Stomach (tissue), 9 donors: Measurements from ENCODE around the gene STOML2. TPM values are rescaled to one million over a fixed set of nuclear protein-coding genes. Genes with fewer than 3 reads are reported as not detected.

Source experiments
- DNase-seq, 2 donors: peaks; one replicate each; pipeline versions ENCODE4 v3.0.0 to v3.0.0-alpha.2; 2013 to 2019
- H3K27ac ChIP-seq, 5 donors: fragments of 200-600 bp in 4 of 5; sonication (generic) in 4 of 5; one replicate each; pipeline ENCODE4 v1.5.1; 2013 to 2019; ENCODE audit warnings: mild to moderate bottlenecking in 1 of 5, moderate library complexity in 1 of 5
- H3K27me3 ChIP-seq, 3 donors: fragments of 200-600 bp; sonication (generic); one replicate each; pipeline ENCODE4 v1.5.1; 2017 to 2019; ENCODE audit warnings: mixed run types in 1 of 3
- H3K36me3 ChIP-seq, 4 donors: fragments of 200-600 bp; sonication (generic); 1 replicate in 3 of 4; 2 replicates in 1 of 4; pipeline ENCODE4 v1.5.1; 2016 to 2019
- H3K4me1 ChIP-seq, 4 donors: fragments of 200-600 bp; sonication (generic); one replicate each; pipeline ENCODE4 v1.5.1; 2016 to 2019
- H3K4me3 ChIP-seq, 4 donors: fragments of 200-600 bp; sonication (generic) in 3 of 4; one replicate each; pipeline ENCODE4 v1.5.1; 2016 to 2019; ENCODE audit warnings: mild to moderate bottlenecking in 1 of 4
- H3K9me3 ChIP-seq, 4 donors: fragments of 200-600 bp; sonication (generic); one replicate each; pipeline ENCODE4 v1.5.1; 2016 to 2019
- CTCF ChIP-seq, 7 experiments: fragments of 450-650 bp in 4 of 7; fragments of 200-600 bp in 3 of 7; sonication (generic) in 3 of 7; IDR thresholded peaks; one replicate each; pipeline ENCODE4 v1.5.1; 2016 to 2019; ENCODE audit warnings: antibody characterized with exemption in 7 of 7, control low read depth in 2 of 7, mild to moderate bottlenecking in 1 of 7
- EP300 ChIP-seq: sonication (generic); formaldehyde crosslinking; IDR thresholded peaks from one replicate; pipeline ENCODE4 v1.6.1; 2017; ENCODE audit warnings: antibody characterized with exemption
- POLR2A ChIP-seq, 4 donors: fragments of 450-650 bp; IDR thresholded peaks; one replicate each; pipeline ENCODE4 v1.6.1; 2016; ENCODE audit warnings: antibody characterized with exemption in 4 of 4, control low read depth in 2 of 4, mild to moderate bottlenecking in 1 of 4, moderate library complexity in 1 of 4
- POLR2AphosphoS5 ChIP-seq, 3 donors: sonication (generic); formaldehyde crosslinking; IDR thresholded peaks; one replicate each; pipeline ENCODE4 v1.6.1; 2016; ENCODE audit warnings: antibody characterized with exemption in 3 of 3
- WGBS, 5 donors: extraction: QIAGEN DNeasy Blood & Tissue Kit in 3 of 5; methylation state at CpG; one replicate each; pipeline versions ENCODE4 v1.1.5 to v1.1.7; 2013 to 2018; 5-methylcytosine and 5-hydroxymethylcytosine counted together
- intact Hi-C: fragments of 100-400 bp; cut with DNase I; formaldehyde crosslinking; loops from one replicate; pipeline ENCODE4 v1.15.1; 2023; ENCODE audit warnings: low total_unique reads
- polyA plus RNA-seq, 3 donors: library from polyadenylated mRNA; stranded (reverse); fragments of 200-250 nt; gene quantifications; one replicate each; pipeline ENCODE4 v1.2.3, GENCODE V29; 2013
- total RNA-seq, 5 donors: library from RNA; depleted of rRNA; stranded (reverse); fragments of >200 nt; gene quantifications; one replicate each; pipeline versions ENCODE4 v1.1.0 to v1.2.3, GENCODE V29; 2014 to 2016
- donor health status: healthy with polysubstance abuse.
- donor health status: Bipolar disorder and iron deficiency.
- donor health status: healthy.

Gene STOML2
- total and polyA plus RNA-seq, 8 donors: 19.3 to 126 (median 68.6) TPM

GRCh38 chr9:35054871-35055644 lies 47.9 kb downstream of the STOML2 start:
- Histone ChIP-seq H3K36me3 (peaks cover 58 to 98% (median 94%) of the 10 kb centered on the region in 4 donors), H3K9me3 (no peaks in the 10 kb centered on the region), H3K27me3 (no peaks in the 10 kb centered on the region), H3K4me1 (no peaks in the 10 kb centered on the region), H3K4me3 (no peak overlapping the region), H3K27ac (no peak overlapping the region)
- no peak for TF ChIP-seq POLR2AphosphoS5 (IDR thresholded peaks at IDR 0.05)
- no peak for TF ChIP-seq CTCF (IDR thresholded peaks at IDR 0.05)
- TF ChIP-seq EP300: no peak
- TF ChIP-seq POLR2A (IDR thresholded peaks at IDR 0.05): no peak
- no peak for DNase-seq
- intact Hi-C loops: no loop called here
- 93 to 97% (median 96%) methylated on average over 14 of the region's 14 CpGs for WGBS, 5 donors

- H3K27me3 ChIP-seq: no peaks in the 10 kb centered on the region
- TF ChIP-seq POLR2AphosphoS5 (IDR thresholded peaks at IDR 0.05) (no peak), EP300 (no peak), CTCF (IDR thresholded peaks at IDR 0.05) (no peak), POLR2A (IDR thresholded peaks at IDR 0.05) (no peak)
- no peaks in the 10 kb centered on the region for H3K4me1 ChIP-seq
- no peaks in the 10 kb centered on the region for H3K9me3 ChIP-seq
- no peak overlapping the region for H3K4me3 ChIP-seq
- WGBS, 5 donors: 57 to 86% (median 72%) methylated on average over 5 of the region's 5 CpGs
- peaks cover 55 to 98% (median 94%) of the 10 kb centered on the region in 4 donors for H3K36me3 ChIP-seq
- intact Hi-C loops: no loop called here
- H3K27ac ChIP-seq: no peak overlapping the region
- no peak for DNase-seq
Measured at GRCh38 chr9:35054185-35054835, 48.6 kb downstream of the STOML2 start.

GRCh38 chr9:35051069-35051967 lies 51.6 kb downstream of the STOML2 start:
- 82 to 87% (median 85%) methylated on average over 7 of the region's 7 CpGs for WGBS, 5 donors
- peaks cover 25 to 87% (median 83%) of the 10 kb centered on the region in 4 donors for H3K36me3 ChIP-seq
- intact Hi-C loops: no loop called here
- DNase-seq: peak; percentile 45 to 68
- TF ChIP-seq CTCF (IDR thresholded peaks at IDR 0.05): peak in 5 of 7 experiments; percentile 39 to 67 (median 50)
- no peak for TF ChIP-seq POLR2A (IDR thresholded peaks at IDR 0.05)
- TF ChIP-seq POLR2AphosphoS5 (IDR thresholded peaks at IDR 0.05): peak in 1 of 3 donors; percentile 49
- TF ChIP-seq EP300: no peak
- no peak overlapping the region for H3K4me3 ChIP-seq
- no peaks in the 10 kb centered on the region for H3K4me1 ChIP-seq
- peak overlapping the region in 1 of 5 donors; percentile 42 for H3K27ac ChIP-seq
- H3K27me3 ChIP-seq: no peaks in the 10 kb centered on the region
- no peaks in the 10 kb centered on the region for H3K9me3 ChIP-seq

Other genes starting within 250 kb of the STOML2 start
- gene PHF24, start 144.8 kb downstream of the STOML2 start, total RNA-seq: under 1 TPM in 1 of 5 donors, not detected in 4; 0.92 TPM
- gene PHF24, start 144.8 kb downstream of the STOML2 start, polyA plus RNA-seq: under 1 TPM in 2 of 3 donors, not detected in 1; 0.05 to 0.06 TPM
- 10 to 100 TPM in 3 of 5 donors, 1 to 10 TPM in 2; 1.2 to 79.0 (median 24.0) TPM for gene DNAJB5, start 113.4 kb downstream of the STOML2 start, total RNA-seq
- 10 to 100 TPM in 1 of 3 donors, 1 to 10 TPM in 2; 7.6 to 35.8 (median 7.7) TPM for gene DNAJB5, start 113.4 kb downstream of the STOML2 start, polyA plus RNA-seq
- gene VCP, start 30.5 kb downstream of the STOML2 start, total RNA-seq: 100 to 1,000 TPM; 113 to 238 (median 146) TPM
- 10 to 100 TPM; 53.2 to 60.5 (median 53.5) TPM for gene VCP, start 30.5 kb downstream of the STOML2 start, polyA plus RNA-seq
- 10 to 100 TPM in 3 of 5 donors, 1 to 10 TPM in 2; 1.3 to 30.9 (median 15.8) TPM for gene FANCG, start 23.2 kb downstream of the STOML2 start, total RNA-seq
- 10 to 100 TPM; 11.8 to 29.8 (median 17.1) TPM for gene FANCG, start 23.2 kb downstream of the STOML2 start, polyA plus RNA-seq
- 10 to 100 TPM; 12.9 to 26.2 (median 15.6) TPM for gene PIGO, start 6.5 kb downstream of the STOML2 start, total RNA-seq
- 10 to 100 TPM in 2 of 3 donors, 1 to 10 TPM in 1; 4.3 to 17.9 (median 14.3) TPM for gene PIGO, start 6.5 kb downstream of the STOML2 start, polyA plus RNA-seq
- 10 to 100 TPM in 4 of 5 donors, 1 to 10 TPM in 1; 8.6 to 63.0 (median 24.9) TPM for gene ATOSB, start 12.7 kb upstream of the STOML2 start, total RNA-seq
- gene ATOSB, start 12.7 kb upstream of the STOML2 start, polyA plus RNA-seq: 10 to 100 TPM; 10.3 to 13.7 (median 12.9) TPM
- 10 to 100 TPM; 15.8 to 68.7 (median 51.9) TPM for gene UNC13B, start 58.9 kb upstream of the STOML2 start, total RNA-seq
- 10 to 100 TPM in 2 of 3 donors, 1 to 10 TPM in 1; 8.9 to 13.3 (median 13.3) TPM for gene UNC13B, start 58.9 kb upstream of the STOML2 start, polyA plus RNA-seq